GM23338 (cell line): ENCODE results near the gene ENOX1.

Experiments
- CREB1 ChIP-seq: fragments of 250-450 bp; sonication (Bioruptor Pico); IDR thresholded peaks from 2 replicates; pipeline ENCODE4 v1.5.0; 2020; ENCODE audit warnings: low read depth, mild to moderate bottlenecking, moderate library complexity
- CTCF ChIP-seq, 2 experiments: fragments of 200-600 bp in 1 of 2; sonication (generic) in 1 of 2; conservative IDR thresholded peaks; 2 replicates each; pipeline versions ENCODE4 v1.5.1 to v1.6.1; 2016 to 2017; ENCODE audit warnings: antibody characterized with exemption in 2 of 2, low read depth in 2 of 2, mild to moderate bottlenecking in 2 of 2, moderate library complexity in 1 of 2

DNA sequence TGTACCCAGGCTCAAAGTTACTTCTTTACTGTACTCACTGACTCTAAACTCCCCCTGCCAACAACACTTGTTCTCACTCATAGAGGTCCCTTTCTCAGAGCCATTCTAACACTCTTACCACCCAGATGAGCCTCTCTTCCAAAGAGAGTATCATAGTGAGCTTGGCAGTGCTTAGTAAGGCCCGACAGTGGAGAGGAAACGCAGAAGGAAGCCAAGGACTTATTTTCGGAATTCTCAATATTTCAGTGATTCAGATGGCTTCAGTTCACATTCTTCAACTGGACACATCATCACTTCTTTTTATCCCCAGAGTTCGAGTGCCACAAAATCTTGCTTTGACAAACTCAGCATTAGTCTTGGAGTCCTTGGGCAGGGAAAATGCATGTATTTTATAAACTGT lies 477.5 kb downstream of the ENOX1 start:
- TF ChIP-seq CREB1 (CRISPR knock-in tag) = no peak
- TF ChIP-seq CTCF (conservative IDR thresholded peaks at IDR 0.05; ENCODE audit: low read depth in 2 of 2) = no peak
